ENCODE results near the gene APLF. TPM values are rescaled to one million over a fixed set of nuclear protein-coding genes. Genes with fewer than 3 reads are reported as not detected.
"Not testable (repeated sequence)": the region's sequence is repeated elsewhere in the genome, so short reads cannot be mapped to it uniquely, and the experiment has no call there.

Gene APLF
- total and polyA plus RNA-seq, 5 donors from 2014 or later = 1.5 to 3.9 (median 2.2) TPM

DNA sequence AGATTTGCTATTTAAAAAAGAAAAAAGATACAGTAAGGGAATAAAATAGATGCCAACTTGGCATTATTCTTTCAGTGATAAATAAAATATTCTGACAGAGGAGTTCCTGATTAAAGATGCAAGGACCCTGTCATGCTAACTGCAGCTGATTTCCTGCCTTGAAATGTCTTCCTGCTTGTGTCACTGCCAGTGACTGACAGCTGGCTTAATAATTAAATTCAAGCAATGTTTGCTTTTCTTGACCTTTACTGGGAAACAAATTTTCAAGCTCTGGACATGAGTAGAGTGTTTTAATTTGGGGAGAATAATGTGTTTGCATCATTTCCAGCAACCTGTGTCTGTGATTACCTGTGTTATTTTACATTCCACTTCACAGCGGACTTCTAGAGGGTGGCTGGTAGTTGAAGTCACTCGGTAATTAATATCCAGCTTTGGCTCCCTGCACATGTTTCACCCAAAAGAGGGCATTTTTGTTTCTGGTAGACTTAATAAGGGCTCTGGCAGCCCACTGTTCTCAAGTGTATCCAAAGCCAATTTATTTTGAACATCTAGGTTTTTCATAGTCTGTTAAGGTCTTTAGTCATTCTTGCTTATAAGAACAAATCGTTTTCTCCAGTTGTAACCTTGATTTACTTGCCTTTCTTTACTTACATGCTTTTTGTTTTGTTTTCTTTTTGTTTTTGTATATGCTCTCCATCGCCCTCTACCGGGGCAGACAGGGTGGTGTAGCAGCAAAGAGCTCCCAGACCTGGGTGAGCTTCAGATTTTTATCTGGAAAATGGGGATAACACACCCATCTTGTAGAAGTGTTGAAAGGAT, 127.5 kb downstream of the APLF start:
- Histone ChIP-seq H3K4me1 (ENCODE audit: control insufficient read depth, insufficient read depth, low read length, poor library complexity, severe bottlenecking) (peaks cover 6% of the 10 kb centered on the region), H3K4me3 (ENCODE audit: low read depth, low read length) (peak overlapping the region; percentile 76), H3K9me3 (ENCODE audit: control insufficient read depth in 2 of 2, low read length in 2 of 2) (no peaks in the 10 kb centered on the region), H3K36me3 (ENCODE audit: control insufficient read depth, insufficient read depth, low read length) (no peaks in the 10 kb centered on the region), H3K27ac (ENCODE audit: insufficient read depth, low read length, poor library complexity, severe bottlenecking) (peak overlapping the region; percentile 29), H3K27me3 (ENCODE audit: control insufficient read depth, insufficient read depth, low read length) (no peaks in the 10 kb centered on the region)
- H3K27me3 Mint-ChIP-seq = peaks cover 9% of the 10 kb centered on the region
- ATAC-seq (ENCODE audit: low read depth in 2 of 2) (peak; percentile 44 to 55), DNase-seq (peak; percentile 32 to 67 (median 60))
- peaks cover 6 to 14% (median 9%) of the 10 kb centered on the region in 4 donors for H3K4me1 Mint-ChIP-seq
- peak overlapping the region in 1 of 3 donors; percentile 48 for H3K27ac Mint-ChIP-seq
- peak overlapping the region in 3 of 4 donors; percentile 22 to 54 (median 53) for H3K4me3 Mint-ChIP-seq
- H3K36me3 Mint-ChIP-seq = peaks cover under 1% of the 10 kb centered on the region
- H3K9me3 Mint-ChIP-seq = peaks cover 0 to 9% (median 0%) of the 10 kb centered on the region in 7 donors

DNA sequence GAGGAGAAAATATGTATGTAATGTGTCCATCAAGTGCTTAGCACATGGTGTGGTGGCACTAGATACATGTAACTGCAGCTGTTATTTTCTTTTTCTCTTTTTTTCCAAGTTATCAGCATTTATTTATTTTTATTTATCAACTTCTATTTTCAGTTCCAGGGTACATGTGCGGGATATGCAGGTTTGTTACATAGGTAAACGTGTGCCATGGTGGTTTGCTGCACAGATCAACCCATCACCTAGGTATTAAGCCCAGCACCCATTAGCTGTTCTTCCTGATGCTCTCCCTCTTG, 128.1 kb downstream of the APLF start:
- Mint-ChIP-seq H3K4me1 (peaks cover 6 to 14% (median 9%) of the 10 kb centered on the region in 4 donors), H3K27me3 (peaks cover 14% of the 10 kb centered on the region), H3K9me3 (peaks cover 0 to 14% (median 0%) of the 10 kb centered on the region in 7 donors), H3K4me3 (peak overlapping the region in 1 of 4 donors; percentile 54), H3K27ac (peak overlapping the region in 1 of 3 donors; percentile 48)
- not testable (repeated sequence) for H3K4me3 ChIP-seq (ENCODE audit: low read depth, low read length); H3K9me3 ChIP-seq (ENCODE audit: control insufficient read depth in 2 of 2, low read length in 2 of 2); H3K27me3 ChIP-seq (ENCODE audit: control insufficient read depth, insufficient read depth, low read length); DNase-seq; H3K27ac ChIP-seq (ENCODE audit: insufficient read depth, low read length, poor library complexity, severe bottlenecking); ATAC-seq (ENCODE audit: low read depth in 2 of 2); H3K36me3 Mint-ChIP-seq; H3K4me1 ChIP-seq (ENCODE audit: control insufficient read depth, insufficient read depth, low read length, poor library complexity, severe bottlenecking); H3K36me3 ChIP-seq (ENCODE audit: control insufficient read depth, insufficient read depth, low read length)

GRCh38 chr2:68600495-68600894, 133.1 kb downstream of the APLF start:
- H3K4me3 ChIP-seq (ENCODE audit: low read depth, low read length); H3K27ac ChIP-seq (ENCODE audit: insufficient read depth, low read length, poor library complexity, severe bottlenecking); H3K9me3 ChIP-seq (ENCODE audit: control insufficient read depth in 2 of 2, low read length in 2 of 2); H3K36me3 Mint-ChIP-seq; ATAC-seq (ENCODE audit: low read depth in 2 of 2); H3K36me3 ChIP-seq (ENCODE audit: control insufficient read depth, insufficient read depth, low read length); H3K4me1 Mint-ChIP-seq; H3K4me1 ChIP-seq (ENCODE audit: control insufficient read depth, insufficient read depth, low read length, poor library complexity, severe bottlenecking); H3K27ac Mint-ChIP-seq; DNase-seq; H3K27me3 ChIP-seq (ENCODE audit: control insufficient read depth, insufficient read depth, low read length); H3K4me3 Mint-ChIP-seq: not testable (repeated sequence)
- Mint-ChIP-seq H3K9me3 (peaks cover 0 to 31% (median 8%) of the 10 kb centered on the region in 7 donors), H3K27me3 (peaks cover 33% of the 10 kb centered on the region)

DNA sequence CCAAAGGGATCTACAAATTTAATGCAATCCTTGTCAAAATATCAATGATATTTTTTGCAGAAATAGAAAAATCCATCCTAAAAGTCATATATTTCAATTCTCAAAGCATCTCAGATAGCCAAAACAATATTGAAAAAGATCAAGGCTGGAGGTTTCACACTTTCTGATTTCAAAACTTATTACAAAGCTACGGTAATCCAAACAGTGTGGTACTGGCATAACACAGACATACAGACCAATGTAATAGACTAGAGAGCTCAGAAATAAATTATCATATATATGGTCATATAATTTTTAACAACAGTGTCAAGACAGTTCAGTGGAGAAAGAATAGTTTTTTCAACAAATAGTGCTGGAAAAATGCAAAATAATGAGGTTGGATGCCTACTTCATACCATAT, 135.7 kb downstream of the APLF start:
- Histone ChIP-seq H3K4me3 (ENCODE audit: low read depth, low read length) (no peak overlapping the region), H3K27me3 (ENCODE audit: control insufficient read depth, insufficient read depth, low read length) (peaks cover 5% of the 10 kb centered on the region), H3K36me3 (ENCODE audit: control insufficient read depth, insufficient read depth, low read length) (no peaks in the 10 kb centered on the region), H3K27ac (ENCODE audit: insufficient read depth, low read length, poor library complexity, severe bottlenecking) (no peak overlapping the region), H3K4me1 (ENCODE audit: control insufficient read depth, insufficient read depth, low read length, poor library complexity, severe bottlenecking) (no peaks in the 10 kb centered on the region), H3K9me3 (ENCODE audit: control insufficient read depth in 2 of 2, low read length in 2 of 2) (peaks cover 0 to 8% of the 10 kb centered on the region in 2 experiments)
- ATAC-seq (ENCODE audit: low read depth in 2 of 2) (no peak), DNase-seq (no peak)
- peaks cover 0 to 5% (median 0%) of the 10 kb centered on the region in 4 donors for H3K4me1 Mint-ChIP-seq
- H3K27ac Mint-ChIP-seq = no peak overlapping the region
- no peak overlapping the region for H3K4me3 Mint-ChIP-seq
- H3K9me3 Mint-ChIP-seq = peaks cover 0 to 31% (median 7%) of the 10 kb centered on the region in 7 donors
- H3K27me3 Mint-ChIP-seq = peaks cover 40% of the 10 kb centered on the region
- H3K36me3 Mint-ChIP-seq = no peaks in the 10 kb centered on the region

- peaks cover 0 to 30% (median 5%) of the 10 kb centered on the region in 7 donors for H3K9me3 Mint-ChIP-seq
- H3K36me3 Mint-ChIP-seq = no peaks in the 10 kb centered on the region
- ATAC-seq (ENCODE audit: low read depth in 2 of 2) (no peak), DNase-seq (no peak)
- Histone ChIP-seq H3K4me1 (ENCODE audit: control insufficient read depth, insufficient read depth, low read length, poor library complexity, severe bottlenecking) (no peaks in the 10 kb centered on the region), H3K27me3 (ENCODE audit: control insufficient read depth, insufficient read depth, low read length) (peaks cover 5% of the 10 kb centered on the region), H3K9me3 (ENCODE audit: control insufficient read depth in 2 of 2, low read length in 2 of 2) (peaks cover 0 to 8% of the 10 kb centered on the region in 2 experiments), H3K36me3 (ENCODE audit: control insufficient read depth, insufficient read depth, low read length) (no peaks in the 10 kb centered on the region), H3K27ac (ENCODE audit: insufficient read depth, low read length, poor library complexity, severe bottlenecking) (no peak overlapping the region), H3K4me3 (ENCODE audit: low read depth, low read length) (no peak overlapping the region)
- H3K4me3 Mint-ChIP-seq = no peak overlapping the region
- no peak overlapping the region for H3K27ac Mint-ChIP-seq
- peaks cover 50% of the 10 kb centered on the region for H3K27me3 Mint-ChIP-seq
- peaks cover 0 to 5% (median 0%) of the 10 kb centered on the region in 4 donors for H3K4me1 Mint-ChIP-seq
These were observed 136.7 kb downstream of the APLF start for GRCh38 chr2:68604077-68604476.

- H3K4me3 ChIP-seq (ENCODE audit: low read depth, low read length) = no peak overlapping the region
- H3K4me1 ChIP-seq (ENCODE audit: control insufficient read depth, insufficient read depth, low read length, poor library complexity, severe bottlenecking) = no peaks in the 10 kb centered on the region
- H3K27me3 Mint-ChIP-seq = peaks cover 44% of the 10 kb centered on the region
- no peaks in the 10 kb centered on the region for H3K36me3 ChIP-seq (ENCODE audit: control insufficient read depth, insufficient read depth, low read length)
- DNase-seq (no peak), ATAC-seq (ENCODE audit: low read depth in 2 of 2) (no peak)
- H3K36me3 Mint-ChIP-seq = peaks cover 3% of the 10 kb centered on the region
- peaks cover 7 to 8% of the 10 kb centered on the region in 2 experiments for H3K9me3 ChIP-seq (ENCODE audit: control insufficient read depth in 2 of 2, low read length in 2 of 2)
- peaks cover 0 to 5% (median 0%) of the 10 kb centered on the region in 4 donors for H3K4me1 Mint-ChIP-seq
- H3K9me3 Mint-ChIP-seq = peaks cover 0 to 34% (median 7%) of the 10 kb centered on the region in 7 donors
- H3K27ac Mint-ChIP-seq = no peak overlapping the region
- peaks cover 5% of the 10 kb centered on the region for H3K27me3 ChIP-seq (ENCODE audit: control insufficient read depth, insufficient read depth, low read length)
- no peak overlapping the region for H3K4me3 Mint-ChIP-seq
- H3K27ac ChIP-seq (ENCODE audit: insufficient read depth, low read length, poor library complexity, severe bottlenecking) = no peak overlapping the region
These were observed 138.6 kb downstream of the APLF start for GRCh38 chr2:68605939-68606338.

- H3K36me3 Mint-ChIP-seq = peaks cover 3% of the 10 kb centered on the region
- Histone ChIP-seq H3K36me3 (ENCODE audit: control insufficient read depth, insufficient read depth, low read length) (no peaks in the 10 kb centered on the region), H3K27me3 (ENCODE audit: control insufficient read depth, insufficient read depth, low read length) (peaks cover 5% of the 10 kb centered on the region), H3K4me3 (ENCODE audit: low read depth, low read length) (no peak overlapping the region), H3K27ac (ENCODE audit: insufficient read depth, low read length, poor library complexity, severe bottlenecking) (no peak overlapping the region), H3K4me1 (ENCODE audit: control insufficient read depth, insufficient read depth, low read length, poor library complexity, severe bottlenecking) (no peaks in the 10 kb centered on the region), H3K9me3 (ENCODE audit: control insufficient read depth in 2 of 2, low read length in 2 of 2) (peaks cover 2 to 7% of the 10 kb centered on the region in 2 experiments)
- H3K9me3 Mint-ChIP-seq = peaks cover 0 to 37% (median 7%) of the 10 kb centered on the region in 7 donors
- H3K27me3 Mint-ChIP-seq = peaks cover 37% of the 10 kb centered on the region
- H3K4me3 Mint-ChIP-seq = no peak overlapping the region
- H3K27ac Mint-ChIP-seq = no peak overlapping the region
- DNase-seq (no peak), ATAC-seq (ENCODE audit: low read depth in 2 of 2) (no peak)
- peaks cover 0 to 5% (median 0%) of the 10 kb centered on the region in 4 donors for H3K4me1 Mint-ChIP-seq
These were observed 139.4 kb downstream of the APLF start for GRCh38 chr2:68606759-68607158.

DNA sequence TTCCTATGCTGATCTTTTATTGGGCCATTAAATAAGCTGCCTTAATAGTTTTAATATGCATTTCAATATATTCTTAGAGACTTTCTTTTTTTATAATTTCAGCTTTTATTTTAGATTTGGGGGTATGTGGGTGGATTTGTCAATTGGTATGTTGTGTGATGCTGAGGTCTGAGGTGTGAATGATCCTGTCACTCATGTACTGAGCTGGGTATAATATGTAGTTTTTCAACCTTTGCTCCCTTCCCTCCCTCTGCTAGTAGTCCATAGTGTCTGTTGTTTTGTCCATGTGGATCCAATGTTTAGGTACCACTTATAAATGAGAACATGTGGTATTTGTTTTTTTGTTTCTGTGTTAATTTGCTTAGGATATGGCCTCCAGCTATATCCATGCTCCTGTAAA, 140.5 kb downstream of the APLF start:
- Mint-ChIP-seq H3K9me3 (peaks cover 0 to 31% (median 7%) of the 10 kb centered on the region in 7 donors), H3K4me3 (no peak overlapping the region), H3K27ac (no peak overlapping the region), H3K4me1 (peaks cover 0 to 5% (median 0%) of the 10 kb centered on the region in 4 donors), H3K36me3 (peaks cover 3% of the 10 kb centered on the region), H3K27me3 (peaks cover 32% of the 10 kb centered on the region)
- no peaks in the 10 kb centered on the region for H3K36me3 ChIP-seq (ENCODE audit: control insufficient read depth, insufficient read depth, low read length)
- ATAC-seq (ENCODE audit: low read depth in 2 of 2) (no peak), DNase-seq (no peak)
- H3K9me3 ChIP-seq (ENCODE audit: control insufficient read depth in 2 of 2, low read length in 2 of 2) = peaks cover 2 to 7% of the 10 kb centered on the region in 2 experiments
- peaks cover 3% of the 10 kb centered on the region for H3K27me3 ChIP-seq (ENCODE audit: control insufficient read depth, insufficient read depth, low read length)
- no peak overlapping the region for H3K27ac ChIP-seq (ENCODE audit: insufficient read depth, low read length, poor library complexity, severe bottlenecking)
- no peak overlapping the region for H3K4me3 ChIP-seq (ENCODE audit: low read depth, low read length)
- H3K4me1 ChIP-seq (ENCODE audit: control insufficient read depth, insufficient read depth, low read length, poor library complexity, severe bottlenecking) = no peaks in the 10 kb centered on the region
